Measurements from ENCODE around the gene CSMD2.

The CSMD2 gene

DNA sequence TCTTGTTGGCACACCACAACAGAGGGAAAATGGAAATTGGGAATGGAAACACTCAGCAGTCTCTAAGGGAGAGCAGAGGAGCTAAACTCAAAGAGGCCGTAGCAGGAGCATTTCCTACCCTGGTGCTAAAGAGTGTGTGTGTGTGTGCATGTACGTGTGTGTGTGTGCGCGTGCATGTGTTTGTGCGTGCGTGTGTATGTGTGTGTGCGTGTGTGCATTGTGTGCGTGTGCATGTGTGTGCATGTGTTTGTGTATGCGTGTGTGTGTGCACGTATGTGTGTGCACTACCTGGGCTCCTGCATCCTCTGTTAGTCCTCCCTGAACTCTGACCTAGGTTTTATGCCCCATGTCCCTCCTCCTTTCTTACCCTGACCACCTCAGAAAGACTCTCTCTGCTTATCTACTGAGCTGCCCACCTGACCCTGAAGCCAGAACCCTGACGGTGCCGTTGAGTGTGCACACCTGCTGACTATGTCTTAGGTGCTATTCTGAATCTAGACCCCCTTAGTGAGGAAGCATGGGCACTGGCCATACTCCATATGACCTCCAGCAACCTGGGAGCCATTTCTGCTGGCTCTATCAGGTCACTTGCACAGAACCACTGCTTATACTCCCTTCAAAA is 458.3 kb downstream of the CSMD2 start:
- no peaks in the 10 kb centered on the region for H3K4me1 ChIP-seq (ENCODE audit: control insufficient read depth in 1 of 2, insufficient read depth in 1 of 2, low read depth in 1 of 2, low read length in 1 of 2)
- TF ChIP-seq, protein P1, sequence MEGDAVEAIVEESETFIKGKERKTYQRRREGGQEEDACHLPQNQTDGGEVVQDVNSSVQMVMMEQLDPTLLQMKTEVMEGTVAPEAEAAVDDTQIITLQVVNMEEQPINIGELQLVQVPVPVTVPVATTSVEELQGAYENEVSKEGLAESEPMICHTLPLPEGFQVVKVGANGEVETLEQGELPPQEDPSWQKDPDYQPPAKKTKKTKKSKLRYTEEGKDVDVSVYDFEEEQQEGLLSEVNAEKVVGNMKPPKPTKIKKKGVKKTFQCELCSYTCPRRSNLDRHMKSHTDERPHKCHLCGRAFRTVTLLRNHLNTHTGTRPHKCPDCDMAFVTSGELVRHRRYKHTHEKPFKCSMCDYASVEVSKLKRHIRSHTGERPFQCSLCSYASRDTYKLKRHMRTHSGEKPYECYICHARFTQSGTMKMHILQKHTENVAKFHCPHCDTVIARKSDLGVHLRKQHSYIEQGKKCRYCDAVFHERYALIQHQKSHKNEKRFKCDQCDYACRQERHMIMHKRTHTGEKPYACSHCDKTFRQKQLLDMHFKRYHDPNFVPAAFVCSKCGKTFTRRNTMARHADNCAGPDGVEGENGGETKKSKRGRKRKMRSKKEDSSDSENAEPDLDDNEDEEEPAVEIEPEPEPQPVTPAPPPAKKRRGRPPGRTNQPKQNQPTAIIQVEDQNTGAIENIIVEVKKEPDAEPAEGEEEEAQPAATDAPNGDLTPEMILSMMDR (IDR thresholded peaks at IDR 0.05), result no peak
- no peak overlapping the region for H3K4me3 ChIP-seq (ENCODE audit: low read depth in 1 of 2, low read length in 1 of 2)
- H3K36me3 ChIP-seq, result no peaks in the 10 kb centered on the region
- H3K9me3 ChIP-seq, result no peaks in the 10 kb centered on the region
- H3K27ac ChIP-seq, result no peak overlapping the region
- H3K27me3 ChIP-seq, result peaks cover 15% of the 10 kb centered on the region

DNA sequence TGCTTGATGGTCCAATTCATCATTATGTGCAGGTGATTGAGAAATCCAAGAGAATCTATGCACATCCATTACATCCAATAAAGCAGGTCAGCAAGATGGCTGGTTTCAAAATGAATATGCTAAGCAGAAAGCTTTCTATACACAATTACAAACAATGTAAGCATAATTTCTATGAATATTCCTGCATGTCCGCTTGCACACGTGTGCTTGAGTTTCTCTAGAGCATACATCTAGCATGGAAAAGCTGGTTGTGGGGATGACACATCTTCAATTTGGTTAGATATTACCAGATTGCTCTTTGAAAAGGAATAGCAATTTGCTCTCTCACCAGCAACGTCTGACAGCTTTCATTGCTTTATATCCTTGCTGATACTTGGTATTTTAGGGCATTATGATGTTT is 461.6 kb downstream of the CSMD2 start:
- Histone ChIP-seq H3K27me3 (peaks cover 25% of the 10 kb centered on the region), H3K27ac (no peak overlapping the region), H3K4me3 (ENCODE audit: low read depth in 1 of 2, low read length in 1 of 2) (no peak overlapping the region), H3K36me3 (no peaks in the 10 kb centered on the region), H3K9me3 (no peaks in the 10 kb centered on the region), H3K4me1 (ENCODE audit: control insufficient read depth in 1 of 2, insufficient read depth in 1 of 2, low read depth in 1 of 2, low read length in 1 of 2) (no peaks in the 10 kb centered on the region)
- TF ChIP-seq, protein P1 (IDR thresholded peaks at IDR 0.05), result no peak

DNA sequence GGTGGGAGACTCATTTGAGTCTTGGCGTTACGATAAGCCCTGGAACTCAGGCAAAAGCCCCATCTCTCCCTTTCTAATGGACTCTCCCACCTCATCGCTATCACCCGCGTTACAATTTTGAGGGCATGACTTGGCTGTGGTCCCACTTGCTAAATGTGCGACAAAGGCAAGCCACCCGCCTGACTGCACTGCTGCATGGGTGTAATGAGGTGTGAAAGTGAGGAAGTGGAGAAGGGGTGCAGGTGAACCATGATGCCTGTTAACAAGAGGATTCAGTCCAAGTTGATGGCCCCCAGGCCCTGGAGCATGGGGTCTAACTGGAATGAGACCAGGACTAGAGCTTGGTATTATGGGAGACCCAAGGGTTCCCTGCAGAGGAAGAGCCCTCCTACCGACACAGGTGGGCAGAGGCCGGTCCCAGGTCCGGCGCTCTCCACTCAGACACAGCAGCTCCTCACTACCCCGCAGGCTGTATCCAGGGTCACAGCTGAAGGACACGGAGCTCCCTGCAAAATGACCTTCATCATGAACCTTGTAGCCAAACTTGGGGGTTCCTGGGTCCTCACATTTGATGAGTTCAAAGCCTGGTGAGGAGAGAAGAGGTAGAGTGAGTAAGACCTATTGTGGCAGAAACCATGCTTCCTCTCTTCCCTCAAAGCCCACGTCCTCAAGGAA is 466.5 kb downstream of the CSMD2 start:
- TF ChIP-seq, protein P1 (IDR thresholded peaks at IDR 0.05), result no peak
- H3K4me3 ChIP-seq (ENCODE audit: low read depth in 1 of 2, low read length in 1 of 2), result no peak overlapping the region

DNA sequence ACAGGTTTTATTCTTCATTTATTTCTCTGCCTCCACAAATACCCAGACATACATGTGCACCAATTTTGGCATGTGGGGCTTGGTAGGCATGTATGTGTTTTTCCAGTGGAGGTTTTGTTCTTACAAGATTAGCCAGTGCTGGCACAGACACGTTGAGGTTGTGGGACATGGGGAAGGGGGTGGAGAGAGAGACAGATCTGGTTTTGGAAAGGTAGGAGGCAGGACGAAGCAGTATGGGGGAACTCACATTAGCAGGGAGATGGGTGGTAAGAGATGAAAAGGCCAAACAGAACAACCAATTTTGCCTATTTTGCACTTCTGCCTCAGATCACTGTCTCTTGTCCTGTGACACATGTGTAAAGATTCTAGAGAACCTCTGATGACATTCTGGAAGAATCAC is 467.2 kb downstream of the CSMD2 start:
- Histone ChIP-seq H3K4me1 (ENCODE audit: control insufficient read depth in 1 of 2, insufficient read depth in 1 of 2, low read depth in 1 of 2, low read length in 1 of 2) (no peaks in the 10 kb centered on the region), H3K27me3 (peaks cover 16% of the 10 kb centered on the region), H3K27ac (no peak overlapping the region), H3K36me3 (no peaks in the 10 kb centered on the region), H3K4me3 (ENCODE audit: low read depth in 1 of 2, low read length in 1 of 2) (no peak overlapping the region), H3K9me3 (no peaks in the 10 kb centered on the region)
- TF ChIP-seq, protein P1 (IDR thresholded peaks at IDR 0.05), result no peak

More for the DNA sequence above, 466.5 kb downstream of the CSMD2 start:
- no peaks in the 10 kb centered on the region for H3K36me3 ChIP-seq
- H3K27ac ChIP-seq, result no peak overlapping the region
- H3K27me3 ChIP-seq, result peaks cover 19% of the 10 kb centered on the region
- H3K4me1 ChIP-seq (ENCODE audit: control insufficient read depth in 1 of 2, insufficient read depth in 1 of 2, low read depth in 1 of 2, low read length in 1 of 2), result no peaks in the 10 kb centered on the region
- H3K9me3 ChIP-seq, result no peaks in the 10 kb centered on the region

DNA sequence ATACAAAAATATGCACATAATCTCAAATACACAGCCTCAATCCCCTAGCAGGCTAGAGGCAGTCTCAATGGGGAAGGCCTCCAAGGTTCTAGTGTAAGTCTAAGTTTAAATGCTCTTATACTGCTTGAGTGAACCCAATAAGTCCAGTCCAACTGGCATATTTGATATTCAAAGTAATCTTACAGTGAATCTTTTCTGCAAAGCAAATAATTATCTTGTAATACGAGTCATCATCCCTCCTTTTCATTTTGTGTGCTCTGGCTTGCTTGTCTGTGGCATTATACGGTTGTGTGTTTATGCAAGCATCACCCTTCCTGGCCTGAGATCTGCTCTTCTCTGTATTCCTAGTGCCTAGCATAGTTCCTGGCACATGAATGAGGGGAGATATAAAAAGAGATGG is 468.1 kb downstream of the CSMD2 start:
- H3K36me3 ChIP-seq, result no peaks in the 10 kb centered on the region

More for the DNA sequence above, 468.1 kb downstream of the CSMD2 start:
- Histone ChIP-seq H3K4me1 (ENCODE audit: control insufficient read depth in 1 of 2, insufficient read depth in 1 of 2, low read depth in 1 of 2, low read length in 1 of 2) (no peaks in the 10 kb centered on the region), H3K27ac (no peak overlapping the region), H3K27me3 (peaks cover 12% of the 10 kb centered on the region), H3K4me3 (ENCODE audit: low read depth in 1 of 2, low read length in 1 of 2) (no peak overlapping the region), H3K9me3 (no peaks in the 10 kb centered on the region)
- TF ChIP-seq, protein P1 (IDR thresholded peaks at IDR 0.05), result no peak

All from neutrophil (primary cell).